Dendritic cell treated with granulocyte-macrophage colony-stimulating factor and Interleukin-4, amounts not matched to agents 40 ng/mL and 50 ng/mL, for 4 days (primary cell): ENCODE measurements around the gene ZNF839.
"Not testable (repeated sequence)": the region's sequence is repeated elsewhere in the genome, so short reads cannot be mapped to it uniquely, and the experiment has no call there.

Source experiments
- H3K27ac Mint-ChIP-seq: one replicate; pipeline ENCODE4 v1.8.0; 2022; ENCODE audit warnings: mild to moderate bottlenecking, mixed read lengths
- H3K27me3 Mint-ChIP-seq: one replicate; pipeline ENCODE4 v1.8.0; 2022; ENCODE audit warnings: mild to moderate bottlenecking, mixed read lengths
- H3K36me3 Mint-ChIP-seq: one replicate; pipeline ENCODE4 v1.8.0; 2022; ENCODE audit warnings: low read depth, mixed read lengths
- H3K4me1 Mint-ChIP-seq: one replicate; pipeline ENCODE4 v1.8.0; 2022; ENCODE audit warnings: low read depth, mixed read lengths
- H3K4me3 Mint-ChIP-seq: one replicate; pipeline ENCODE4 v1.8.0; 2022; ENCODE audit warnings: mild to moderate bottlenecking, moderate library complexity, mixed read lengths
- H3K9me3 Mint-ChIP-seq: one replicate; pipeline ENCODE4 v1.8.0; 2022; ENCODE audit warnings: mixed read lengths
- intact Hi-C: fragments of 100-400 bp; cut with micrococcal nuclease; formaldehyde crosslinking; loops from one replicate; pipeline ENCODE4 v1.15.0; 2022

ZNF839 gene

GRCh38 chr14:102341566-102341965 is 22.0 kb downstream of the ZNF839 start:
- Mint-ChIP-seq H3K4me3 (no peak overlapping the region), H3K4me1 (no peaks in the 10 kb centered on the region), H3K27me3 (no peaks in the 10 kb centered on the region), H3K9me3 (no peaks in the 10 kb centered on the region), H3K27ac (no peak overlapping the region), H3K36me3 (peaks cover 94% of the 10 kb centered on the region)
- intact Hi-C loops: no loop called here

DNA sequence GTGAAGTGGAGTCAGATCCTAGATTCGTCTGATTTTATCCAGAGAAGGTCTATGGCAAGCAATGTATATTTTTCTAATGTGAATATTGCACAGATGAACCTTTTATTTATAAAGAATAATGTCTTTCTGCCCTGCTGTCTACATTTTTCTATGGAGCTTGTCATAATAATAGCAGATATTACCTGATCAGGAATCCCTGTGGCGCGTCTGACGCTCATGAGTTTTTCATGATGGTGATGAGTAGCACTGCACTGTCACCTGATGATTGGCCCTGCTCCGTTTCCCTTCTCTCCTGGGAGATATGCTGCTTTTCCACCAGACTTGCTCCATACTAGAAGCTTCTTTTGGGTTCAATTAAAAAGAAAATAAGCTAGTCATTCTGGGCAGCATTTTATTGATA is 22.7 kb downstream of the ZNF839 start:
- Mint-ChIP-seq H3K27me3 (no peaks in the 10 kb centered on the region), H3K4me3 (no peak overlapping the region)

DNA sequence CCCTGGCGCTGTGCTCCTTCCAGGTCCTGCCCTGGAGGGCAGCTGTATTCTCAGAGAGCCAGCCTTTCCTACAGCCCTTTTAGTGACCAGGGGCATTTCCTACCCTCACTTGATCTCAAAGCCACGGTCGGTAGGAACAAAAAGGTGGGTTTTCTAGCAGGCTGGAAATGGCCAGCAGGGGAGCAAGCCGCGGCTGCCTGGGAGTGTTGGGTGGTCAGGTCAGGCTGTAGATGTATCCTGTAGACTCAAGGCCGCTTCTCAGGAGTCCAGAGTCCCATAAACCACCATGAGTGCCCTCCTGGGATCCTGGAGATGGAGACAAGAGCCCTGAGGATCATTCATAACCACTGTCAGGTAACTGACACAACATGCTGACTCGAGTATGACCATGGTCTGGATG is 24.5 kb downstream of the ZNF839 start:
- H3K36me3 Mint-ChIP-seq: peaks cover 94% of the 10 kb centered on the region
- no peak overlapping the region for H3K27ac Mint-ChIP-seq
- H3K4me1 Mint-ChIP-seq: no peaks in the 10 kb centered on the region
- no peaks in the 10 kb centered on the region for H3K9me3 Mint-ChIP-seq
- no peaks in the 10 kb centered on the region for H3K27me3 Mint-ChIP-seq
- intact Hi-C loops: no loop called here
- H3K4me3 Mint-ChIP-seq: no peak overlapping the region

More for the DNA sequence above, 22.7 kb downstream of the ZNF839 start:
- intact Hi-C loops: no loop called here
- H3K27ac Mint-ChIP-seq: no peak overlapping the region
- no peaks in the 10 kb centered on the region for H3K4me1 Mint-ChIP-seq
- H3K36me3 Mint-ChIP-seq: peaks cover 94% of the 10 kb centered on the region
- no peaks in the 10 kb centered on the region for H3K9me3 Mint-ChIP-seq

DNA sequence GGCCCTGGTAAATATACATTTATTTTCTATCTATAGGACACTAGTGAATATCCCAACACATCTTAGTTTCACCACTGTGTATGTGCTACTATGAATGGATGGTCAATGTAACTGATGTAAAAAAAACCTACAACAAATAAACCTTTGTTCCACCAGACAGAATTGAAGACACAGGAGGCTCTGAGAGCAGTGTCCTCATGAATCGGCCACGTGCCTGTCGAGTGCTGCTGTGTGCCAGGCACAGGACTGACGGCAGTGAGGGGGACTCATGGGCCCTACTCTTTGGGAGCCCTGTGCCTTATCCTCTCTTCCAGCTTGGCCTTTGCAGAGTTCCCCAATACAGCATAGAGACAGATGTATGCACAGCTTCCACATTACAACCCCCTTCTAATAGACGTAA is 24.9 kb downstream of the ZNF839 start:
- H3K27ac Mint-ChIP-seq: no peak overlapping the region
- H3K9me3 Mint-ChIP-seq: no peaks in the 10 kb centered on the region
- no peaks in the 10 kb centered on the region for H3K27me3 Mint-ChIP-seq
- peaks cover 94% of the 10 kb centered on the region for H3K36me3 Mint-ChIP-seq
- intact Hi-C loops: no loop called here
- no peaks in the 10 kb centered on the region for H3K4me1 Mint-ChIP-seq
- H3K4me3 Mint-ChIP-seq: no peak overlapping the region

DNA sequence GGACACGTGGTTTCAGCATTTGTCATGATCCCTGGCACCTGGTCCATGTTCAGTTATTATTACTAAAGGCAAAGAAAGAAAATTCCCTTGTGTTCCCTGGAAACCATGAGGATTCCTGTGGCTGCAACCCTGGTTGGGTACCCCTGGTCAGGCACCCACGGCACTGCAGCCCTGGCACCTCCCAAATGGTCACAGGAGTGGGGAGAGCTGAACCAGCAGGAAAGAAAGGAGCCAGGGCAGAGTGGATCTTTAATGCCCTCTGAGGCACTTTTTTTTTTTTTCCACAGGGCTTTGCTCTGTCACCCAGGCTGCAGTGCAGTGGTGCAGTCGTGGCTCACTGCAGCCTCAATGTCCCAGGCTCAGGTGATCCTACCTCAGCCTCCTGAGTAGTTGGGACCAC is 25.7 kb downstream of the ZNF839 start:
- Mint-ChIP-seq H3K4me1 (no peaks in the 10 kb centered on the region), H3K27me3 (no peaks in the 10 kb centered on the region), H3K36me3 (peaks cover 99% of the 10 kb centered on the region), H3K9me3 (no peaks in the 10 kb centered on the region), H3K27ac (no peak overlapping the region), H3K4me3 (no peak overlapping the region)
- intact Hi-C loops: no loop called here

DNA sequence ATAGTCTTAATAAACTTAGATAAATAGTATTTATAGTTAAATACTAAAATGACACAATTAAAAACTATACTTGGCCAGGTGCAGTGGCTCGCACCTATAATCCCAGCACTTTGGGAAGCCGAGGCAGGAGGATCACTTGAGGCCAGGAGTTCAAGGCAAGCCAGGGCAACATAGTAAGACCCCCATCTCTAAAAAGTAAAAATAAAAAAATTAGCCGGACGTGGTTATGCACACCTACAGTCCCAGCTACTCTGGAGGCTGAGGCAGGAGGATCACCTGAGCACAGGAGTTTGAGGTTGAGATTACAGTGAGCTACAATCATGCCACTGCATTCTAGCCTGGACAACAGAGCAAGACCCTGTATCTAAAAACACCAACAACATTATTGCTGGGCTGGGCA is 27.1 kb downstream of the ZNF839 start:
- Mint-ChIP-seq H3K27me3 (no peaks in the 10 kb centered on the region), H3K4me1 (peaks cover 7% of the 10 kb centered on the region), H3K9me3 (no peaks in the 10 kb centered on the region), H3K36me3 (peaks cover 98% of the 10 kb centered on the region), H3K27ac (no peak overlapping the region), H3K4me3 (no peak overlapping the region)
- intact Hi-C loops: no loop called here

DNA sequence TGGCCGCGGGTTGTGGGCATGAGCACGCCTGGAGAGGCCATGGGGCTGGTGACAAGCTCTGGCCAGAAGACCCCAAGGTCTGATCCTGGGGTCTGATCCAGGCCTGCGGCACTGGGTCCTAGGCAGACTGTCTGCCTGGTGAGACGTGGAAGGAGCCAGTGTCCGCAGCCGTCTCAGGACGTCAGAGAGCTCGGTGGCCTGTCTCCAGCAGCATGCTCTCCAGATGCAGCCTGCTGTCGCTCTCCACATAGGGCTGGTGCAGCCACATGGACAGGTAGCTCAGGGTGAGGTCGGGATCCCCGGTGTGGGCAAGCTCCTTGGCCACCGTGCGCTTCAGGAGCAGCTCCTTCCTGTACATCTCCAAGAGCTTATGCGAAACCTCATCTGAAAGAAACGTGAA is 28.8 kb downstream of the ZNF839 start:
- Mint-ChIP-seq H3K4me3 (no peak overlapping the region), H3K27ac (no peak overlapping the region), H3K36me3 (peaks cover 98% of the 10 kb centered on the region), H3K4me1 (peaks cover 7% of the 10 kb centered on the region), H3K27me3 (no peaks in the 10 kb centered on the region), H3K9me3 (no peaks in the 10 kb centered on the region)
- intact Hi-C loops: no loop called here

- peaks cover 7% of the 10 kb centered on the region for H3K4me1 Mint-ChIP-seq
- no peak overlapping the region for H3K4me3 Mint-ChIP-seq
- no peaks in the 10 kb centered on the region for H3K9me3 Mint-ChIP-seq
- H3K27me3 Mint-ChIP-seq: no peaks in the 10 kb centered on the region
- H3K27ac Mint-ChIP-seq: peak overlapping the region; percentile 68
- intact Hi-C loops: no loop called here
- peaks cover 98% of the 10 kb centered on the region for H3K36me3 Mint-ChIP-seq
These were observed 31.5 kb downstream of the ZNF839 start for GRCh38 chr14:102351023-102351422.

- peaks cover 98% of the 10 kb centered on the region for H3K36me3 Mint-ChIP-seq
- H3K9me3 Mint-ChIP-seq, H3K4me1 Mint-ChIP-seq, H3K4me3 Mint-ChIP-seq, intact Hi-C loops, H3K27me3 Mint-ChIP-seq: not testable (repeated sequence)
- peak overlapping the region; percentile 11 for H3K27ac Mint-ChIP-seq
These were observed 32.0 kb downstream of the ZNF839 start for GRCh38 chr14:102351593-102351992.

DNA sequence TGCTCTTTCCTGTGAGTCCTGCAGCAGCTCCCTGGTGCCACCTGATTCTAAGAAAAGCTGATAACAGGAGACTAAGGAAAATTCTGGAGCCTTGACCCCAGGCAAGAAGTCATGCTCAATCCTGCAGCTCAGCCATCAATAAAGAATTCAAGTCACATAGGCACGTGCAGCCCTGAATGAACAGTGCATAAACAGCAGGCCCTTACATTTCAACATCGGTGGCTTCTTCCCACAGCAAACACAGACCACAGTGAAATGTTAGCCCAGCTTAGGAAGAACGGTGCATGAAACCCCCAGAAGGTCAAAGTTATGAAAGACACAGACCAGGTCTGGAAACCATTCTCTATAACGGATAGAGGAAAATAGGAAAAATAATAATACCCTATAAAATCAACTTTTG is 32.7 kb downstream of the ZNF839 start:
- Mint-ChIP-seq H3K9me3 (no peaks in the 10 kb centered on the region), H3K36me3 (peaks cover 98% of the 10 kb centered on the region), H3K27me3 (no peaks in the 10 kb centered on the region), H3K4me1 (peaks cover 7% of the 10 kb centered on the region), H3K27ac (peak overlapping the region; percentile 11), H3K4me3 (no peak overlapping the region)
- intact Hi-C loops: no loop called here

- Mint-ChIP-seq H3K27ac (no peak overlapping the region), H3K4me3 (no peak overlapping the region), H3K4me1 (peaks cover 7% of the 10 kb centered on the region), H3K27me3 (no peaks in the 10 kb centered on the region), H3K9me3 (no peaks in the 10 kb centered on the region), H3K36me3 (peaks cover 98% of the 10 kb centered on the region)
- intact Hi-C loops: no loop called here
These were observed 33.6 kb downstream of the ZNF839 start for GRCh38 chr14:102353126-102353619.

- no peak overlapping the region for H3K27ac Mint-ChIP-seq
- peaks cover 91% of the 10 kb centered on the region for H3K36me3 Mint-ChIP-seq
- intact Hi-C loops: no loop called here
- no peaks in the 10 kb centered on the region for H3K9me3 Mint-ChIP-seq
- no peaks in the 10 kb centered on the region for H3K27me3 Mint-ChIP-seq
- H3K4me3 Mint-ChIP-seq: no peak overlapping the region
- H3K4me1 Mint-ChIP-seq: peaks cover 11% of the 10 kb centered on the region
These were observed 36.7 kb downstream of the ZNF839 start for GRCh38 chr14:102356280-102356679.

- Mint-ChIP-seq H3K27ac (no peak overlapping the region), H3K36me3 (peaks cover 69% of the 10 kb centered on the region)
- intact Hi-C loops: no loop called here
These were observed 39.8 kb downstream of the ZNF839 start for GRCh38 chr14:102359341-102359740.

DNA sequence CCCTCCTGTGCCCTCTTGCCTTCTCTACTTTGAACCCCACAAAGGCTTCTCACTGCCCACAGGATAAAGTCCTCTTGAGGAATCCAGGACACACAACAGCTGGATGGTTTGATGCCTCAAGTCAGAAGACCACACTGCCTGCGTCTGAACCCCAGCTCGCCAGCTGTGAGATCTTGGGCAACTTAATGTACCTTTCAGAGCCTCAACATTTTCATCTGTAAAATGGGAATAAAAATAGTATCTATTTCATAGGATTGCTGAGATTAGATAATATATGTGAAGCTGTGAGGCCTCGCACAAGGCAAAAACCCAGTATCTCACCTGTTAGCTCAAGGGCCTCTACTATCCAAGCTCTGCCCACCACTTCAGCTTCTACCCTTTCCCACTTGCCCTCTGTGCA is 40.8 kb downstream of the ZNF839 start:
- intact Hi-C loops: no loop called here
- Mint-ChIP-seq H3K27me3 (no peaks in the 10 kb centered on the region), H3K27ac (peak overlapping the region; percentile 7), H3K4me1 (peaks cover 18% of the 10 kb centered on the region), H3K4me3 (no peak overlapping the region), H3K36me3 (peaks cover 58% of the 10 kb centered on the region), H3K9me3 (no peaks in the 10 kb centered on the region)

More at GRCh38 chr14:102359341-102359740, 39.8 kb downstream of the ZNF839 start:
- H3K27me3 Mint-ChIP-seq: no peaks in the 10 kb centered on the region
- H3K4me3 Mint-ChIP-seq: no peak overlapping the region
- H3K4me1 Mint-ChIP-seq: peaks cover 18% of the 10 kb centered on the region
- H3K9me3 Mint-ChIP-seq: no peaks in the 10 kb centered on the region

DNA sequence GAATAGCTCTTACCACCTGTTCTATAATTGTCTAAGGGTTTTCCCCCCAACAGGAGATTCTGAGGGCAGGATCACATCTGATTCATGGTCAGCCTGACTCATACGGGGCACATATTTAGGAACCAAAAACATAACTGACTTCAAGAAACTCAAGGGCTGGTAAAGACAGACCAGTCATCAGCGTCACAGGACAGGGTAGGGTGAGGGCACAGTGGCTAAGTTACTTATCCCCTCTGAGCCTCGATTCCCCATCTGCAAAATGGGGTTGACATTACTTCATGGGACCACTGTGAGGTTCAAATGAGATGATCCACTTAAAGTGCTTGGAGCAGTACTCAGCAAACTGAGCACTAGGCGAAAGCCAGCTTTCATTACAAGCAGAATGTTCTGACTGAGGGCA is 42.5 kb downstream of the ZNF839 start:
- H3K9me3 Mint-ChIP-seq: no peaks in the 10 kb centered on the region
- H3K27ac Mint-ChIP-seq: no peak overlapping the region
- H3K4me1 Mint-ChIP-seq: peaks cover 18% of the 10 kb centered on the region
- H3K27me3 Mint-ChIP-seq: no peaks in the 10 kb centered on the region
- peak overlapping the region; percentile 90 for H3K4me3 Mint-ChIP-seq
- peaks cover 41% of the 10 kb centered on the region for H3K36me3 Mint-ChIP-seq
- intact Hi-C loops: no loop called here
